ENCODE results near the gene ITFG1. TPM values are rescaled to one million over a fixed set of nuclear protein-coding genes. Genes with fewer than 3 reads are reported as not detected.

ITFG1 gene
- 10 to 100 TPM; 44.8 to 98.4 (median 65.5) TPM for total RNA-seq

GRCh38 chr16:47460711-47461597 is at the start of gene ITFG1, which contains the start of gene PHKB:
Gene ITFG1, minus strand, starts transcription at chr16:47461063. Its CDS starts 18 bp downstream, at chr16:47461045.
Gene PHKB, plus strand, starts transcription at chr16:47461331. Its CDS starts 20 bp downstream, at chr16:47461351.
- TF ChIP-seq CTCF (IDR thresholded peaks at IDR 0.05; ENCODE audit: low read depth), result no peak

- TF ChIP-seq CTCF (IDR thresholded peaks at IDR 0.05; ENCODE audit: low read depth), result no peak
These were observed 46.8 kb upstream of the ITFG1 start for GRCh38 chr16:47507701-47508100.

- no peak for TF ChIP-seq CTCF (IDR thresholded peaks at IDR 0.05; ENCODE audit: low read depth)
These were observed 45.9 kb upstream of the ITFG1 start for GRCh38 chr16:47506800-47507199.

GRCh38 chr16:47504599-47504998 is 43.7 kb upstream of the ITFG1 start:
- TF ChIP-seq CTCF (IDR thresholded peaks at IDR 0.05; ENCODE audit: low read depth), result no peak

GRCh38 chr16:47503936-47504335 is 43.1 kb upstream of the ITFG1 start:
- TF ChIP-seq CTCF (IDR thresholded peaks at IDR 0.05; ENCODE audit: low read depth), result no peak

- TF ChIP-seq CTCF (IDR thresholded peaks at IDR 0.05; ENCODE audit: low read depth), result no peak
These were observed 38.9 kb upstream of the ITFG1 start for GRCh38 chr16:47499700-47500264.

- TF ChIP-seq CTCF (IDR thresholded peaks at IDR 0.05; ENCODE audit: low read depth), result no peak
These were observed 38.3 kb upstream of the ITFG1 start for GRCh38 chr16:47499080-47499699.

All from subcutaneous adipose tissue (tissue), 4 donors.